Neural cell (in vitro differentiated cells): Measurements from ENCODE around the gene C16orf96. TPM values are rescaled to one million over a fixed set of nuclear protein-coding genes. Genes with fewer than 3 reads are reported as not detected.

Experiments used
- H2AFZ ChIP-seq: fragments of 200-600, 300-800 bp; sonication (generic), shearing (Covaris generic); 2 replicates; pipeline ENCODE4 v1.6.0; 2014; ENCODE audit warnings: low read depth, mild to moderate bottlenecking, antibody characterized with exemption, low read length, moderate library complexity
- H3F3A ChIP-seq: fragments of 200-600 bp; shearing (Covaris generic); 2 replicates; pipeline ENCODE4 v1.6.1; 2016; ENCODE audit warnings: mild to moderate bottlenecking, moderate library complexity, mixed read lengths, antibody characterized with exemption, low read length; ENCODE audit not compliant: insufficient read depth, poor library complexity, severe bottlenecking
- H3K27ac ChIP-seq: fragments of 200-600, 300-800 bp; sonication (generic), shearing (Covaris generic); 2 replicates; pipeline ENCODE4 v1.5.1; 2014; ENCODE audit warnings: mild to moderate bottlenecking, low read length, moderate library complexity
- H3K27me3 ChIP-seq: fragments of 300-800, 200-600 bp; sonication (generic), shearing (Covaris generic); 2 replicates; pipeline ENCODE4 v1.6.0; 2014; ENCODE audit warnings: mild to moderate bottlenecking, low read depth, low read length, moderate library complexity; ENCODE audit not compliant: insufficient read depth
- H3K36me3 ChIP-seq: fragments of 300-800, 200-600 bp; sonication (generic), shearing (Covaris generic); 2 replicates; pipeline ENCODE4 v1.5.1; 2014; ENCODE audit warnings: mild to moderate bottlenecking, antibody characterized with exemption, low read length, moderate library complexity; ENCODE audit not compliant: insufficient read depth
- H3K4me2 ChIP-seq: fragments of 300-800, 200-600 bp; sonication (generic), shearing (Covaris generic); 2 replicates; pipeline ENCODE4 v1.6.0; 2014; ENCODE audit warnings: mild to moderate bottlenecking, low read length
- H3K4me3 ChIP-seq: fragments of 300-800, 200-600 bp; sonication (generic), shearing (Covaris generic); 2 replicates; pipeline ENCODE4 v1.5.1; 2014; ENCODE audit warnings: mild to moderate bottlenecking, low read length, moderate library complexity
- H3K79me2 ChIP-seq: fragments of 200-600 bp; shearing (Covaris generic); replicated peaks from 2 replicates; pipeline ENCODE4 v1.6.0; 2014; ENCODE audit warnings: mild to moderate bottlenecking, low read length, moderate library complexity; ENCODE audit not compliant: insufficient read depth
- H3K9ac ChIP-seq: fragments of 300-800, 200-600 bp; sonication (generic), shearing (Covaris generic); 2 replicates; pipeline ENCODE4 v1.6.1; 2016; ENCODE audit warnings: mild to moderate bottlenecking, low read length, mixed read lengths
- H3K9me2 ChIP-seq: fragments of 200-600 bp; shearing (Covaris generic); 2 replicates; pipeline ENCODE4 v1.6.1; 2016; ENCODE audit warnings: mild to moderate bottlenecking, low read length, mixed read lengths; ENCODE audit not compliant: insufficient read depth
- H3K9me3 ChIP-seq: fragments of 200-600, 300-800 bp; sonication (generic), shearing (Covaris generic); 2 replicates; pipeline ENCODE4 v1.6.1; 2016; ENCODE audit warnings: mild to moderate bottlenecking, mixed run types, low read length, moderate library complexity, mixed read lengths
- H4K20me1 ChIP-seq: fragments of 200-600 bp; shearing (Covaris generic); 2 replicates; pipeline ENCODE4 v1.6.1; 2016; ENCODE audit warnings: mild to moderate bottlenecking, mixed run types; ENCODE audit not compliant: insufficient read depth
- CTCF ChIP-seq: fragments of 450-650 bp; IDR thresholded peaks from 2 replicates; pipeline ENCODE4 v1.5.1; 2014; ENCODE audit warnings: antibody characterized with exemption, mild to moderate bottlenecking, moderate library complexity; ENCODE audit not compliant: poor library complexity, severe bottlenecking
- EP300 ChIP-seq: fragments of 450-650 bp; conservative IDR thresholded peaks from 2 replicates; pipeline ENCODE4 v1.6.1; 2014; ENCODE audit warnings: antibody characterized with exemption, mild to moderate bottlenecking, moderate library complexity; ENCODE audit not compliant: poor library complexity, severe bottlenecking
- EZH2 ChIP-seq: fragments of 200-600, 300-800 bp; shearing (Covaris generic), sonication (generic); IDR thresholded peaks from 2 replicates; pipeline ENCODE4 v1.6.1; 2014; ENCODE audit warnings: antibody characterized with exemption, low read length, borderline replicate concordance, mild to moderate bottlenecking; ENCODE audit not compliant: insufficient read depth, poor library complexity, severe bottlenecking
- MXI1 ChIP-seq: fragments of 450-650 bp; conservative IDR thresholded peaks from 2 replicates; pipeline ENCODE4 v1.6.1; 2014; ENCODE audit warnings: antibody characterized with exemption, mild to moderate bottlenecking; ENCODE audit not compliant: poor library complexity, severe bottlenecking
- POLR2AphosphoS5 ChIP-seq: IDR thresholded peaks from 2 replicates; pipeline ENCODE4 v1.6.1; 2012
- REST ChIP-seq: IDR thresholded peaks from 2 replicates; pipeline ENCODE4 v1.6.1; 2012; ENCODE audit warnings: borderline replicate concordance
- SMC3 ChIP-seq: fragments of 450-650 bp; conservative IDR thresholded peaks from 2 replicates; pipeline ENCODE4 v1.6.1; 2014; ENCODE audit warnings: antibody characterized with exemption, mild to moderate bottlenecking, moderate library complexity; ENCODE audit not compliant: poor library complexity
- TAF1 ChIP-seq: IDR thresholded peaks from 2 replicates; pipeline ENCODE4 v1.6.1; 2012; ENCODE audit warnings: low read depth
- polyA plus RNA-seq: library from polyadenylated mRNA; depleted of rRNA; stranded (reverse); fragments of >200 nt; gene quantifications from 2 replicates; pipeline ENCODE4 v1.2.3, GENCODE V29; 2014

Gene C16orf96
- polyA plus RNA-seq, 1 donor from 2014 or later: 0.21 TPM

GRCh38 chr16:4602331-4602730 is 46.2 kb downstream of the C16orf96 start:
- Histone ChIP-seq H3K9ac (no peak overlapping the region), H3K79me2 (no peaks in the 10 kb centered on the region), H3K27me3 (no peaks in the 10 kb centered on the region), H3K9me2 (no peaks in the 10 kb centered on the region), H3K9me3 (no peaks in the 10 kb centered on the region), H2AFZ (no peak overlapping the region), H3K4me3 (no peak overlapping the region), H3K4me2 (no peak overlapping the region), H3F3A (no peaks in the 10 kb centered on the region), H4K20me1 (no peaks in the 10 kb centered on the region), H3K36me3 (no peaks in the 10 kb centered on the region), H3K27ac (no peak overlapping the region)
- TF ChIP-seq REST (no peak), EZH2 (no peak), EP300 (no peak), CTCF (no peak), MXI1 (no peak), POLR2AphosphoS5 (no peak)

GRCh38 chr16:4603624-4604170 is 47.6 kb downstream of the C16orf96 start:
- Histone ChIP-seq H3K9me2 (no peaks in the 10 kb centered on the region), H3K79me2 (no peaks in the 10 kb centered on the region), H3K9ac (no peak overlapping the region), H4K20me1 (no peaks in the 10 kb centered on the region), H3K36me3 (no peaks in the 10 kb centered on the region), H2AFZ (no peak overlapping the region), H3K4me3 (no peak overlapping the region), H3F3A (no peaks in the 10 kb centered on the region), H3K4me2 (no peak overlapping the region), H3K27me3 (no peaks in the 10 kb centered on the region), H3K9me3 (no peaks in the 10 kb centered on the region), H3K27ac (no peak overlapping the region)
- TF ChIP-seq REST (no peak), MXI1 (no peak), TAF1 (no peak), EZH2 (no peak), SMC3 (no peak), CTCF (no peak), POLR2AphosphoS5 (no peak), EP300 (no peak)
